ENCODE results near the gene DENND5B.
A peak's percentile ranks its signal among the peaks of the same experiment; 100 is the strongest.

Gene DENND5B

GRCh38 chr12:31388713-31389112 is 202.2 kb downstream of the DENND5B start:
- Histone ChIP-seq H3K4me2 (ENCODE audit: low read length) (no peak overlapping the region), H3K27me3 (ENCODE audit: insufficient read depth, low read length) (no peaks in the 10 kb centered on the region), H2BK5ac (ENCODE audit: low read depth, low read length, poor library complexity) (no peak overlapping the region), H3K79me1 (ENCODE audit: low read length) (peaks cover 2% of the 10 kb centered on the region), H2BK12ac (ENCODE audit: low read length) (no peak overlapping the region), H4K12ac (ENCODE audit: low read depth, low read length) (no peak overlapping the region), H4K91ac (ENCODE audit: low read depth, low read length) (no peak overlapping the region), H3K23ac (ENCODE audit: low read length) (no peak overlapping the region), H3K14ac (ENCODE audit: low read length) (no peak overlapping the region), H2BK120ac (ENCODE audit: insufficient read depth, low read length, poor library complexity) (no peak overlapping the region), H2AFZ (ENCODE audit: insufficient read depth, low read length, poor library complexity) (no peak overlapping the region), H3K4me3 (ENCODE audit: low read depth, low read length) (no peak overlapping the region), H4K8ac (ENCODE audit: low read depth, low read length) (no peak overlapping the region), H2AK5ac (ENCODE audit: low read length) (peak overlapping the region; percentile 31), H3K4me1 (ENCODE audit: control insufficient read depth in 1 of 2, insufficient read depth in 2 of 2, low read length in 2 of 2) (peaks cover 7 to 15% of the 10 kb centered on the region in 2 experiments), H3K27ac (ENCODE audit: low read depth, low read length) (no peak overlapping the region), H3K4ac (ENCODE audit: low read depth, low read length) (no peak overlapping the region), H3K36me3 (ENCODE audit: control insufficient read depth in 1 of 2, insufficient read depth in 2 of 2, low read length in 2 of 2) (peaks cover 3 to 5% of the 10 kb centered on the region in 2 experiments), H3K9ac (ENCODE audit: low read length) (no peak overlapping the region), H3K18ac (ENCODE audit: low read length) (no peak overlapping the region), H3K9me3 (ENCODE audit: insufficient read depth, low read depth, low read length) (no peaks in the 10 kb centered on the region), H3K79me2 (ENCODE audit: control insufficient read depth, insufficient read depth, low read length, poor library complexity) (no peaks in the 10 kb centered on the region)
- WGBS (ENCODE audit: extremely low coverage, insufficient coverage, insufficient read length), result no CpG with 5 or more reads among the region's 4 CpGs
- no peak for DNase-seq

DNA sequence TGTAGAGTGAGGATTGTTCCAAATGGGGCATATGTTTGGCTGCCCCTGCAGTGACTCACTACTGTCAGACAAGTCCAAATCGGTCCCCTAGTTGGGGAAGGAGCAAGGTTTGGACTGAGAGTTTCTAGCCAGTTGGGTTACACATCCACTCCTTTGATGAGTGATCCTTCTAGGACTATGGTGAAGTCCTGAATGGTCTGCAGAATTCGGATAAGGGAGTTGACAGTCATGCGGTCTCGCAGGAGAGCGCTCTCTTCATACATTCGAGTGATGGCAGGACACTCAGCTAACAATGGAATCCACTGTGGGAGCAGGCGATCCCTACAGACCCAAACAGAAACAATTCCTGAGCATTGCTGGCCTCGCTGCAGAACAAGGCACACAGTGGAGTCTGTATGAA is 203.5 kb downstream of the DENND5B start:
- Histone ChIP-seq H3K27me3 (ENCODE audit: insufficient read depth, low read length) (no peaks in the 10 kb centered on the region), H3K4me2 (ENCODE audit: low read length) (no peak overlapping the region), H3K36me3 (ENCODE audit: control insufficient read depth in 1 of 2, insufficient read depth in 2 of 2, low read length in 2 of 2) (peaks cover 3% of the 10 kb centered on the region in 2 experiments), H3K27ac (ENCODE audit: low read depth, low read length) (peak overlapping the region; percentile 8), H2BK120ac (ENCODE audit: insufficient read depth, low read length, poor library complexity) (peak overlapping the region; percentile 41), H4K91ac (ENCODE audit: low read depth, low read length) (peak overlapping the region; percentile 57), H3K23ac (ENCODE audit: low read length) (no peak overlapping the region), H4K8ac (ENCODE audit: low read depth, low read length) (no peak overlapping the region), H3K14ac (ENCODE audit: low read length) (peak overlapping the region; percentile 34), H3K4ac (ENCODE audit: low read depth, low read length) (no peak overlapping the region), H3K79me1 (ENCODE audit: low read length) (peaks cover 2% of the 10 kb centered on the region), H2BK5ac (ENCODE audit: low read depth, low read length, poor library complexity) (peak overlapping the region; percentile 33), H2BK12ac (ENCODE audit: low read length) (peak overlapping the region; percentile 1), H3K4me3 (ENCODE audit: low read depth, low read length) (no peak overlapping the region), H3K4me1 (ENCODE audit: control insufficient read depth in 1 of 2, insufficient read depth in 2 of 2, low read length in 2 of 2) (peaks cover 7 to 15% of the 10 kb centered on the region in 2 experiments), H4K12ac (ENCODE audit: low read depth, low read length) (no peak overlapping the region), H3K9ac (ENCODE audit: low read length) (no peak overlapping the region), H3K79me2 (ENCODE audit: control insufficient read depth, insufficient read depth, low read length, poor library complexity) (no peaks in the 10 kb centered on the region), H2AFZ (ENCODE audit: insufficient read depth, low read length, poor library complexity) (no peak overlapping the region), H2AK5ac (ENCODE audit: low read length) (no peak overlapping the region), H3K9me3 (ENCODE audit: insufficient read depth, low read depth, low read length) (no peaks in the 10 kb centered on the region), H3K18ac (ENCODE audit: low read length) (no peak overlapping the region)
- DNase-seq, result no peak
- WGBS (ENCODE audit: extremely low coverage, insufficient coverage, insufficient read length), result no CpG with 5 or more reads among the region's 8 CpGs

DNA sequence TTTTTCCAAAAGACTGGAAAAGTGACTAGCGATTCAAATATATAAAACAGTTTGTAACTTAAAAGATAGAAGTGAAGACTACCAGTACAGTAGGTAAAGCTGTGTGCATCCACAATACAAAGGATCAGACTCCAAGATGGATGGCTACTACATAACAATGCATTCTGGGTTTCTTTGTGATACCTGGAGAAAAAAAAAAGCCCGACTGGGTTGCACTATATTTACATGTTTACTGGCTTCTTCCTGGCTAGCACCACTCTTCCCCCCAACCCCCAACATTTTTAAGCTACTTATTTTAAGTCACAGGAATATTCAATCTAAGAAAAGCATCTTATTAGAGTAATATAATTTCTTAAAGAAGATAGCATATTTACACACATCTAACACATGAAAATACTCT is 203.9 kb downstream of the DENND5B start:
- no peak overlapping the region for H3K18ac ChIP-seq (ENCODE audit: low read length)
- H3K79me1 ChIP-seq (ENCODE audit: low read length), result peaks cover 2% of the 10 kb centered on the region
- no peaks in the 10 kb centered on the region for H3K27me3 ChIP-seq (ENCODE audit: insufficient read depth, low read length)
- H4K12ac ChIP-seq (ENCODE audit: low read depth, low read length), result no peak overlapping the region
- no peak overlapping the region for H3K4me2 ChIP-seq (ENCODE audit: low read length)
- no peak overlapping the region for H2BK12ac ChIP-seq (ENCODE audit: low read length)
- H3K79me2 ChIP-seq (ENCODE audit: control insufficient read depth, insufficient read depth, low read length, poor library complexity), result no peaks in the 10 kb centered on the region
- no peak overlapping the region for H2AFZ ChIP-seq (ENCODE audit: insufficient read depth, low read length, poor library complexity)
- no peak overlapping the region for H3K4ac ChIP-seq (ENCODE audit: low read depth, low read length)
- H3K23ac ChIP-seq (ENCODE audit: low read length), result no peak overlapping the region
- H3K14ac ChIP-seq (ENCODE audit: low read length), result no peak overlapping the region
- WGBS (ENCODE audit: extremely low coverage, insufficient coverage, insufficient read length), result no CpG with 5 or more reads among the region's 2 CpGs
- DNase-seq, result no peak
- H3K36me3 ChIP-seq (ENCODE audit: control insufficient read depth in 1 of 2, insufficient read depth in 2 of 2, low read length in 2 of 2), result peaks cover 1 to 3% of the 10 kb centered on the region in 2 experiments
- H4K91ac ChIP-seq (ENCODE audit: low read depth, low read length), result no peak overlapping the region
- no peak overlapping the region for H2BK5ac ChIP-seq (ENCODE audit: low read depth, low read length, poor library complexity)
- H3K4me1 ChIP-seq (ENCODE audit: control insufficient read depth in 1 of 2, insufficient read depth in 2 of 2, low read length in 2 of 2), result peaks cover 7 to 15% of the 10 kb centered on the region in 2 experiments
- H4K8ac ChIP-seq (ENCODE audit: low read depth, low read length), result no peak overlapping the region
- no peak overlapping the region for H3K4me3 ChIP-seq (ENCODE audit: low read depth, low read length)
- no peaks in the 10 kb centered on the region for H3K9me3 ChIP-seq (ENCODE audit: insufficient read depth, low read depth, low read length)
- peak overlapping the region; percentile 17 for H3K27ac ChIP-seq (ENCODE audit: low read depth, low read length)
- no peak overlapping the region for H2AK5ac ChIP-seq (ENCODE audit: low read length)
- H3K9ac ChIP-seq (ENCODE audit: low read length), result no peak overlapping the region
- H2BK120ac ChIP-seq (ENCODE audit: insufficient read depth, low read length, poor library complexity), result no peak overlapping the region

- DNase-seq, result peak in 1 of 2 donors; percentile 63
- Histone ChIP-seq H3K4me1 (ENCODE audit: control insufficient read depth in 1 of 2, insufficient read depth in 2 of 2, low read length in 2 of 2) (peaks cover 7 to 15% of the 10 kb centered on the region in 2 experiments), H3K9ac (ENCODE audit: low read length) (no peak overlapping the region), H2AFZ (ENCODE audit: insufficient read depth, low read length, poor library complexity) (no peak overlapping the region), H3K23ac (ENCODE audit: low read length) (no peak overlapping the region), H4K8ac (ENCODE audit: low read depth, low read length) (no peak overlapping the region), H4K12ac (ENCODE audit: low read depth, low read length) (no peak overlapping the region), H2BK120ac (ENCODE audit: insufficient read depth, low read length, poor library complexity) (no peak overlapping the region), H3K79me1 (ENCODE audit: low read length) (peaks cover 2% of the 10 kb centered on the region), H3K27ac (ENCODE audit: low read depth, low read length) (peak overlapping the region; percentile 71), H3K18ac (ENCODE audit: low read length) (no peak overlapping the region), H2AK5ac (ENCODE audit: low read length) (no peak overlapping the region), H3K4ac (ENCODE audit: low read depth, low read length) (no peak overlapping the region), H3K14ac (ENCODE audit: low read length) (no peak overlapping the region), H2BK12ac (ENCODE audit: low read length) (no peak overlapping the region), H3K79me2 (ENCODE audit: control insufficient read depth, insufficient read depth, low read length, poor library complexity) (no peaks in the 10 kb centered on the region), H3K36me3 (ENCODE audit: control insufficient read depth in 1 of 2, insufficient read depth in 2 of 2, low read length in 2 of 2) (peaks cover 0 to 3% of the 10 kb centered on the region in 2 experiments), H4K91ac (ENCODE audit: low read depth, low read length) (no peak overlapping the region), H2BK5ac (ENCODE audit: low read depth, low read length, poor library complexity) (no peak overlapping the region), H3K9me3 (ENCODE audit: insufficient read depth, low read depth, low read length) (no peaks in the 10 kb centered on the region), H3K4me3 (ENCODE audit: low read depth, low read length) (no peak overlapping the region), H3K27me3 (ENCODE audit: insufficient read depth, low read length) (no peaks in the 10 kb centered on the region), H3K4me2 (ENCODE audit: low read length) (peak overlapping the region; percentile 49)
- no CpG with 5 or more reads among the region's 2 CpGs for WGBS (ENCODE audit: extremely low coverage, insufficient coverage, insufficient read length)
Observed at GRCh38 chr12:31386364-31386777, 204.6 kb downstream of the DENND5B start.
